Activated T-cell treated with anti-CD3 and anti-CD28 coated beads, Interleukin-2, amount 50 U/mL, for 24 hours (primary cell): ENCODE results near the gene GLP2R.

ENCODE experiments used
- DNase-seq: peaks from one replicate; pipeline ENCODE4 v3.0.0-alpha.2; 2020
- H3K27ac Mint-ChIP-seq: 2 replicates; pipeline ENCODE4 v1.8.0; 2020; ENCODE audit warnings: mild to moderate bottlenecking, mixed read lengths
- H3K27me3 Mint-ChIP-seq: 2 replicates; pipeline ENCODE4 v1.8.0; 2020; ENCODE audit warnings: mixed read lengths
- H3K36me3 Mint-ChIP-seq: 2 replicates; pipeline ENCODE4 v1.8.0; 2020; ENCODE audit warnings: low read depth, mixed read lengths
- H3K4me1 Mint-ChIP-seq: 2 replicates; pipeline ENCODE4 v1.8.0; 2020; ENCODE audit warnings: low read depth, mixed read lengths
- H3K4me3 Mint-ChIP-seq: 2 replicates; pipeline ENCODE4 v1.8.0; 2020; ENCODE audit warnings: mild to moderate bottlenecking, moderate library complexity, mixed read lengths
- H3K9me3 Mint-ChIP-seq: 2 replicates; pipeline ENCODE4 v1.8.0; 2020; ENCODE audit warnings: mixed read lengths

GLP2R gene

GRCh38 chr17:9926150-9926804 lies 100.6 kb downstream of the GLP2R start:
- Mint-ChIP-seq H3K27ac (no peak overlapping the region), H3K36me3 (no peaks in the 10 kb centered on the region), H3K4me3 (no peak overlapping the region), H3K9me3 (no peaks in the 10 kb centered on the region), H3K4me1 (peaks cover 2% of the 10 kb centered on the region), H3K27me3 (no peaks in the 10 kb centered on the region)
- no peak for DNase-seq

DNA sequence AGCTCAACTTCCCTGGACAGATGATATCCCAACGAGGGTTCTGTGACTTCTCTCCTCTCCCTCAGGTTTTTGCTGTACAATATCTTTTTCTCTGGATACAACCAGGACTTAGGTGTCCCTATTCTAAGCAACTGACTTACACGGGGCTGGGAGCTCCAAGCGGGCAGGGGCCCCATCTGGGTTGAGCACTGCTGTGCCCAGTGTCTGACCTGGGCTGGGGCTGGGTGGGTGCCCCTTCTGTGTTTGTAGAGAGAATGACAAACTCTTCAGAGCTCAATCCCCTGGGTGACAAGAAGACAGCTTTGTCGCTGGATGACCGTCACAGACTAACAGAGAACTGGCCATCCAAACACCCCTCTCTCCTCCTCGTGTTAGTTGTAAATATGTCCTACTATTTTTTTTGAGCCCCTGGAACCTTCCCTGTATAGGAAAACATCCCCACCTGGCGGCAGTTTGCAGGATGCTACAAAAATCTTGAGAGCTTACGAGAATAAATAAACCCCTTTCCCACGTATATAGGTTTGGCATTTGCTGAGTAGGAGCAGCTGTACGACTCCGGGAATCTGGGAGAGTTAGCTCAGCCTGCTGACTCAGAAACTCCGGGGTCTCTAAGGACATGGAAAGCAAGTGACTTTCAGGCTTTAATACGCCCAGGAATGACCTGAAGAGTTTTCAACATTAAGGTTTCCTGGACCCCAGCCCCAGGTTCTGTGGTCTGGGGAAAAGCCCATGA lies 103.0 kb downstream of the GLP2R start:
- Mint-ChIP-seq H3K27me3 (no peaks in the 10 kb centered on the region), H3K4me3 (no peak overlapping the region), H3K4me1 (peaks cover 2% of the 10 kb centered on the region), H3K27ac (no peak overlapping the region), H3K36me3 (no peaks in the 10 kb centered on the region), H3K9me3 (no peaks in the 10 kb centered on the region)
- no peak for DNase-seq

DNA sequence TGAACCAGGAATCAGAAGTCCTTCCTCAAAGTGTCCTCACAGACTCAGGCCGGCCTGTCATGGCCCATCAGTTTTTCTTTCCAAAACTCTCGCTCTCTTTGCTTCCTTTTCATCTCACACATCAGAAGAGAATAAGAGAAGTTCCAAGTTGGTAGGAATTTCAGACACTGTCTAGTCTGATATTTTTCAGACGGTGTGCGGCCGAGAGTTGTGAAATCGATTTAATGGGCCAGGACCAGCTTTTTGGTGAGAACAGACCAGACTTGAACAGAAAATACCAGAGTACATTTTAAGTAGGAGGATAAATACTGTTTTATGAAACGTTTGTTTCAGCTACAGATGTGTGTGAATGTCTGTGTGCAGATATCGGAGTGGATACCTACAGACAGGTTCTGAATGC lies 104.1 kb downstream of the GLP2R start:
- H3K9me3 Mint-ChIP-seq = no peaks in the 10 kb centered on the region
- DNase-seq = no peak
- no peak overlapping the region for H3K27ac Mint-ChIP-seq
- H3K4me3 Mint-ChIP-seq = no peak overlapping the region
- no peaks in the 10 kb centered on the region for H3K4me1 Mint-ChIP-seq
- no peaks in the 10 kb centered on the region for H3K27me3 Mint-ChIP-seq
- no peaks in the 10 kb centered on the region for H3K36me3 Mint-ChIP-seq

DNA sequence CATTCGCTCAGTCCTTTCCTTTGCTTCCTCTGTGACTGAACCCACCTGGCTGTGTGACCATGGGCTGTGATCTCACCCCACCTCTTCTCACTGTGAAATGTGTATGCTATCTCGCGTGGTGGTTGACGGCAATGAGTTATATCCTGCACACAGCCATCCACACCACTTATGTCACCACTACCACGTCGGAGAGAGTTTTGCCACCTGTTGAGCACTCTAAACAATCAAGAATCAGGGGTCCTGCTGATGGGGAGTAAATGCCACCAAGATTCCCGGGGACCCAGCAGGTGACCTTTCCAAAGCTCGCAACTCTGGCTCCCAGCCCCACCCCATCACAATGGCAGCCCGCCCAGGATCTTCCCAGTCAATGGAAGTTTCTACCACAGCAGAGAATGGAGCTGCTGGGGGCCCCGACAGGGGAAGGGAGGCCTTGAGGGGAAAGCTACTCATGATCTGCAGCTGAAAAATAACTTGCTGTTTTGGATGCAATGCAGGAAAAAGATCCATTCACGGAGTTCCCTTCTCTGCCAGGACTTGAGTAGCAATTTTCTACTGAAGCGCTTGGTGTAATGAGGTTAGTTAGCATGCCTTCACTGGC lies 105.5 kb downstream of the GLP2R start:
- Mint-ChIP-seq H3K27ac (no peak overlapping the region), H3K36me3 (no peaks in the 10 kb centered on the region)
- DNase-seq = no peak

GRCh38 chr17:9932491-9932890 lies 106.8 kb downstream of the GLP2R start:
- no peaks in the 10 kb centered on the region for H3K27me3 Mint-ChIP-seq

More for the DNA sequence above, 105.5 kb downstream of the GLP2R start:
- Mint-ChIP-seq H3K27me3 (no peaks in the 10 kb centered on the region), H3K4me1 (no peaks in the 10 kb centered on the region), H3K4me3 (no peak overlapping the region), H3K9me3 (no peaks in the 10 kb centered on the region)

DNA sequence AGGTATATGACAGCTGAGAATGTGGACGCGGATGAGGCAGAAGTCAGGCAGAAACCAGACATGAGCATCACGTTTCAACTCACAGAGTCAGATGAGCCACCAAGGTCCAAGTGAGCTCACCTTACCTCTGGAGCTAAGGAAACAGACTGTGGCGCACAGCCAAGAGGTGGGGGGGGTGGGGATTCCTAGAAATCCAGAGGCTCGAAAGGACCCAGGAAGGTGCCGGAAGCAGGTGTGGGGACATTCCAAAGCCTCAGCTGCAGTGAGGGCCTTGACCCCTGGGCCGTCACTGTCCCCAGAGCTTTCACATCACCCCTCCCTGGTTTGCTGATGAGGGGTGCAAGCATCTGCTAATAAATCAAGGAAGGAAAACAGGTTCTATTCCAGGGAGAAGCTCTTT lies 108.6 kb downstream of the GLP2R start:
- H3K4me3 Mint-ChIP-seq = no peak overlapping the region
- H3K9me3 Mint-ChIP-seq = peaks cover 3% of the 10 kb centered on the region
- no peak overlapping the region for H3K27ac Mint-ChIP-seq
- H3K27me3 Mint-ChIP-seq = no peaks in the 10 kb centered on the region
- H3K4me1 Mint-ChIP-seq = no peaks in the 10 kb centered on the region
- H3K36me3 Mint-ChIP-seq = no peaks in the 10 kb centered on the region
- no peak for DNase-seq

More at GRCh38 chr17:9932491-9932890, 106.8 kb downstream of the GLP2R start:
- no peak for DNase-seq
- Mint-ChIP-seq H3K36me3 (no peaks in the 10 kb centered on the region), H3K27ac (no peak overlapping the region), H3K4me1 (no peaks in the 10 kb centered on the region), H3K4me3 (no peak overlapping the region), H3K9me3 (no peaks in the 10 kb centered on the region)

- no peak for DNase-seq
- H3K4me1 Mint-ChIP-seq = no peaks in the 10 kb centered on the region
- no peak overlapping the region for H3K27ac Mint-ChIP-seq
- peaks cover 3% of the 10 kb centered on the region for H3K9me3 Mint-ChIP-seq
- no peak overlapping the region for H3K4me3 Mint-ChIP-seq
- no peaks in the 10 kb centered on the region for H3K27me3 Mint-ChIP-seq
- no peaks in the 10 kb centered on the region for H3K36me3 Mint-ChIP-seq
Measured at GRCh38 chr17:9935408-9935807, 109.7 kb downstream of the GLP2R start.

DNA sequence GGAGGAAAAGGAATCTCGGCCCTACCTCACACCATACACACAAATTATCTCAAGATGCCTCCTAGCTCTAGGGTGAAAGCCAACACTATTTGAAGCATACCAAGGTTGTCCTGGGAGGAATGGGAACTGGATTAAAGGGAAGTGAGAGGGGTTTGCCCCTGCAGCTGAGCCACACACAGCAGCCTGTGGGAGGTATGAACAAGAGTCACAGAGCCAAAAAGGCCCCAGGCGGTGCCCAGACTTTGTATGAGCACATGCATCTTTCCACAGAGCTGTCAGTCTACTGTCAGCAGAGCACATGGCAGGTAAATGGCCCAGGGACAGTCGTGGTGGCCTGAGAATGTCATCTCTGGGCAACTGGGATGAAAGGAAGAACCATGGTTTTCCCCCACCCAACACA lies 110.4 kb downstream of the GLP2R start:
- Mint-ChIP-seq H3K4me3 (no peak overlapping the region), H3K9me3 (peaks cover 3% of the 10 kb centered on the region), H3K4me1 (no peaks in the 10 kb centered on the region), H3K36me3 (no peaks in the 10 kb centered on the region), H3K27me3 (no peaks in the 10 kb centered on the region), H3K27ac (no peak overlapping the region)
- no peak for DNase-seq

DNA sequence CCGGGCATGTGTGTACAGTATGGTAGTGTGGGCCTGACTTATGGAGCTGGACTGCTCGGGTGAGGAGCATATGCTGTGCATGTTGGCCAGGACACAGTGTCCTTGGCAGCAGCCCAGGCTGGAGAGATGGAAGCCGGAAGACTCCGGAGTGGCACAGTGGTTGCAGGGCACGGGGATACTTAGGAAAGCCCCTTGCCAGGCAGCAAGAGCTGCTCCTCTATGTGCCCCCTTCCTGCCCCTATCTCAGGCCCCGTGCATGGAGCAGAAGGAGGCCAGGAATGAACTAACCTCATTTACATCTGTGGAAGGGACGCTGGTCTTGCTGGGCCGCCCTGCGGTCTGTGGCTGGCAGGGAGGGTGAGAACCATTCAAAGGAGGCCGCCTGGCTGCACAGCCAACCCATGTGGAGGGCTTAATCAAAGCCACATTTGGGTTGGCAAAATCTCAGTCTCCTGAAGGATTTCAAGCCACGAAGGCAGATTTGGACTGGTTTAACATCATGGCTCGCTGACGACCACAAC lies 111.6 kb downstream of the GLP2R start:
- Mint-ChIP-seq H3K27me3 (no peaks in the 10 kb centered on the region), H3K27ac (no peak overlapping the region), H3K36me3 (no peaks in the 10 kb centered on the region), H3K9me3 (peaks cover 3% of the 10 kb centered on the region), H3K4me3 (no peak overlapping the region), H3K4me1 (no peaks in the 10 kb centered on the region)
- no peak for DNase-seq

DNA sequence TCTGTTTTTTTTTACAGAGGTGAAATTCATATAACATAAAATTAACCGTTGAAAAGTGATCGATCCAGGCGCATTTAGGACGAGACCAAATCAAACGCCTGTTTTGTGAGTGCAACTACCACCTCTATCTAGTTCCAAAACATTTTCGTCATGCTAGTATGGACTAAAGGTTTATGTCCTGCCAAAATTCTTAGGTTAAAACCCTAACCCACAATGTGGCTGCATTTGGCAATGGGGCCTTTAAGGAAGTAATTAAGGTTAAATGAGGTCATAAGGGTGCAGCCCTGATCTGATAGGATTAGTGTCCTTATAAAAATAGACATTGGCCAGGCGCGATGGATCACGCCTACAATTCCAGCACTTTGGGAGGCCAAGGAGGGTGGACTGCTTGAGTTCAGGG lies 112.2 kb downstream of the GLP2R start:
- DNase-seq = no peak
- no peaks in the 10 kb centered on the region for H3K27me3 Mint-ChIP-seq

DNA sequence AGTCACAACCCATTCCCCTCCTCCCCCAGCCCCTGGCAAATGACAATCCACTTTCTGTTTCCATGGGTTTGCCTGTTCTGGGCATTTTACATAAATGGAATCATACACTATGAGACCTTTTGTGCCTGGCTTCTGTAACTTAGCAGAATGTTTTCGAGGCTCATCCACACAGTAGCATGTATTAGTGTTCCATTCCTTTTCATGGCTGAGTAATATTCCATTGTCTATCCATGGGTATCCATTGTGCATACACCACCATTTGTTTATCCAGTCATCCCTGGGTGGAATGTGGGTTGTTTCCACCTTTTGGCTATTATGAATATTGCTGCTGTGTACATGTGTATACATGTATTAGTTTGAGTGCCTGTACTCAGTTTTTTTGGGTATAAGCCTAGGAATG lies 113.0 kb downstream of the GLP2R start:
- Mint-ChIP-seq H3K9me3 (peaks cover 3% of the 10 kb centered on the region), H3K27ac (no peak overlapping the region), H3K4me3 (no peak overlapping the region), H3K27me3 (no peaks in the 10 kb centered on the region), H3K36me3 (no peaks in the 10 kb centered on the region), H3K4me1 (no peaks in the 10 kb centered on the region)
- DNase-seq = no peak

More for the DNA sequence above, 112.2 kb downstream of the GLP2R start:
- H3K4me1 Mint-ChIP-seq = no peaks in the 10 kb centered on the region
- no peaks in the 10 kb centered on the region for H3K36me3 Mint-ChIP-seq
- no peak overlapping the region for H3K27ac Mint-ChIP-seq
- no peak overlapping the region for H3K4me3 Mint-ChIP-seq
- H3K9me3 Mint-ChIP-seq = peaks cover 3% of the 10 kb centered on the region

DNA sequence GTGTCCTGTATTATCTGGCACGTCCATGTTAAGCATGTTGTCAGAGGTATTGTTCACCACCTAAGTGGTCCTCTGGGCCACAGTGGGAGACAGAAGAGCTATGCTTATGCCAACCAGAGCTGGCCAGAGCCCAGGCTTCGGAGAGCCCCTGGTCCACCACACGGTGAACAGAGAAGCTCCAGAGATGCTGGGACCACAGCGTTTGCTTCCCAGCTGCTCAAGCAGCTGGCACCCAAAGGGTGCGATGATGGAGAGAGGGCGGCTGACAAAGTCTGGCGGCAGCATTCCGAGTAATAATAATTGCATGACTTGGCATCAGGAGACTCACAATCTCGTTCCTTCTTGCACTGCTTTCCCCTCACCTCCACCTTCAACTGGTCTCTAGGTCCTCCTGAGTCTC lies 115.1 kb downstream of the GLP2R start:
- Mint-ChIP-seq H3K9me3 (peaks cover 3% of the 10 kb centered on the region), H3K36me3 (no peaks in the 10 kb centered on the region), H3K27me3 (no peaks in the 10 kb centered on the region), H3K4me1 (no peaks in the 10 kb centered on the region), H3K4me3 (no peak overlapping the region), H3K27ac (no peak overlapping the region)
- DNase-seq = no peak

DNA sequence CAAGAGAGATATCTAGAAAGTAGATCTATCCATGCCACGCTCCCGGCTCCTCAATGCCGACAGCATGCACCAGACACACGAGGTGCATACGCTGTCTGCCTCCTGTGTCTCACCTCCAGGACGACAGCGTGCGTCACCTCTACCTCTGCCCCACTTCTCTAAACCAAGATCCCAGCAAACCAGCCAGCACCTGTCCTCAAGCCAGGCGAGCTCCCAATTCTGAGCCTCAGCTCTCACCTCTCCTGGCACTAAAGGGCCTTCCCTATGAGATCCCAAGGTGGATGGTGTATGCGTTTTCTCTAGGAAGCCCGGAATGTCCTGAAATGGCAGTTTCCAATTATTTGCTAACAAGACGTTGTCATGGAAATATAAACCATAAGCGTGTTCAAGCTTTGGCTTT lies 115.6 kb downstream of the GLP2R start:
- no peak overlapping the region for H3K27ac Mint-ChIP-seq
- no peaks in the 10 kb centered on the region for H3K27me3 Mint-ChIP-seq
- DNase-seq = no peak
- peaks cover 3% of the 10 kb centered on the region for H3K9me3 Mint-ChIP-seq
- no peaks in the 10 kb centered on the region for H3K4me1 Mint-ChIP-seq
- no peaks in the 10 kb centered on the region for H3K36me3 Mint-ChIP-seq
- no peak overlapping the region for H3K4me3 Mint-ChIP-seq
